ENCODE results near the gene ZFYVE21.

The ZFYVE21 gene

DNA sequence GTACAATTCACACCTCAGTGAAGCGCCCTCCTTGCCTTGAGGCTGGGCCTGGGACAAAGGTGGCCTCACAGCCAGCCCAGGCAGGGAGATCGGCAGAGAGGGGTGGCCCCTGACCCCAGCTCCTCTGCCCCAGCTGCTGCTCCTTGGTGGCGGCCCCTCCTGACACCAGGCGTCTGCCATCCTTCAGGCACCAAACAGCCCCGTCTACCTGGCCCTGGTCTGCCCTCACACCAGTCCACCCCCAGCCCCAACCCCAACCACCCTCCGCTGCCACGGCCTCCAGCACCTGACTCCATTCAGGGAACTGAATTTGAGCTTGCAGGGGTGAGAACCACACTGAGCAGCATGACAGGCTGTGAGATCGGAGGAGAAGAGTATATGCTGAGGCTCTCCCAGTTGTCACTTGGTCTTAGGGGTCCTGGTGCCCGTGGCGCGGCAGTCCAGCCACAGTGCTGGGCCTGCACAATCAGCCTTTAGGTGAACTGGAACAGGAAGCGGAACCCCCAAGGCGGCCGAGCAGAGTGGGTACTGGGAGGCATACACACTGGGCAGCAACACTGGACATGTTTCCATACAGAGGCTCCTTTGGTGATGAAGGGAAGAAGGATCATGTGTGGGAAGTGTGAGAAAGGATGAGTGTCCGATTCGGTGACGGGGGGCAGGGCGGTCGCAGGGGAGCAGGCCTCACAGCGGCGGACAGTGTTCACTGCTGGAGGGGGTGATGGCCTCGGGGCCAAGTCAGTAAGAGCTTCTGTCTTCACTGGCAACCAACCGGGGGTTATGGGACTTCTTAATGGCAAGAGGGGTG lies 18.7 kb downstream of the ZFYVE21 start:
- H3K4me3 ChIP-seq (ENCODE audit: low read depth, low read length): no peak overlapping the region
- no peak for DNase-seq (ENCODE audit: low read depth)

DNA sequence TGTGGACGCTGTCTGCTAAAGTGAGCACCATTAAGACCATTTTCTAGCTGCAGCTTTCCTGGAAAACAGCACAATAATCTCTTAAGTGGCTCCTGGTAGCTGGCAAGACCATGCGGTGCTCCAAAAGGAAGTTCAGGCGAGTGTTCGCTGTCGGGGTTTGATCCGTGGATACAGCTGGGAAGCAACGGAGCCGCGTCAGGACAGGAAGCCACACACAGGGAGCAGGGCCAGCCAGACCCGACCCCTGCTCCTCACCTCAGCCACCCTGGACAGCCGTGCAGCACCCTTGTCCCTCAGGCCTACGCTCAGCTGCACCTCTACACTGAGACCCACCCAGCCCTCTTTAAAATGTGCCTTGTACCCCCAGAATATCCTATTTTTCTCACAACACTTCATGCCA lies 19.4 kb downstream of the ZFYVE21 start:
- DNase-seq (ENCODE audit: low read depth): no peak
- no peak overlapping the region for H3K4me3 ChIP-seq (ENCODE audit: low read depth, low read length)

DNA sequence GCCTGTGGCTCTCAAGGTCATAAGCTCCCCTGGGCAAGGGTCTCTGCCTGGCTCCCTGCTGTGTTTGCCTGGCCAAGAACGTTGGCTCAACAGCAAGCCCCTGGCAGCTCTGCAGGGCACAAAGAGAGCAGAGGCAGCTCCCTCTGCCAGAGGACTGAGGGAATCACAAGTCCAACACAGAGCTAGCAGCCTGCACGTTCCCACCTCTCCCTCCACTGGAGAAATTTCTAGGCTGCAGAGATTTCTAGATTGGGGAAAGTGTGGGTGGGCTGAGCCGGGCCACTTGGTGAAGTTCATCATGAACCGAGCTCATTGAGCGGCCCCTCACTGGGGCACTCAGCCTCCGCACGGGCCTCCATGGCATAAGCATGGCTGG lies 19.8 kb downstream of the ZFYVE21 start:
- no peak for DNase-seq (ENCODE audit: low read depth)

DNA sequence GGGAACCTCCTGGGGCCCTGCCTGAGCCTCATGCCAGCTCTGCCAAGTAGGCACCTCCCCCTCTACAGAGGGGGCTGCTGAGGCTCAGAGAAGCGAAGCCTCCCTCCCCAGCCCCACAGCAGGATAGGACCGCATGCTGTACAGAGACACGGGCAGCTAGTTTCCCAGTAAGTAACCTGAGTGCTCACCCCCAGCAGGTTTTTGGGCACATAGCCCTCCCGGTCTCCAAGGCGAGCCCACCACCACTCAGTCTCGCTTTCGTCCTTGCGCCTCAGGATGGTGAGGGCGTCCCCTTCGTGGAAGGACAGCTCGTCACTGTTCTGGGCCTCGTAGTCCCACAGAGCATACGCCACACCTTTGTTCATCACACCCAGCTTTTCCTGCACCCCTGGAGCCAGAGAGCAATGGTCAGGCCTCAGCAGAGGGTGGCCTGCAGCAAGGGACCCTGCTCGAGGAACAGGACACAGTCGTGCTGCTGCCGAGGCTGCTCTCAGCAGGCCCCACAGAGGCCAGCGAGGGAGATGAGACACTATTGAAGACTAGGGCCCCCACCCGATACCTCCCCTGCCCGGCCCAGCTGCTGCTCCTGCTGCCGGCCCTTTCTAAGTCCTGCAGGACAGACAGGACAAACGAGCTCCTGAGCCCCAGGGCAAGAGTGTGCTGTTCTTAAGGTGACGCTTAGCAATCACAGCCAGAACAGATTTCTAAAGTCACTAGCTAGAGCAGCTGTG lies 20.4 kb downstream of the ZFYVE21 start:
- no peak overlapping the region for H3K4me3 ChIP-seq (ENCODE audit: low read depth, low read length)
- no peak for DNase-seq (ENCODE audit: low read depth)

More for the DNA sequence above, 19.8 kb downstream of the ZFYVE21 start:
- H3K4me3 ChIP-seq (ENCODE audit: low read depth, low read length): no peak overlapping the region

DNA sequence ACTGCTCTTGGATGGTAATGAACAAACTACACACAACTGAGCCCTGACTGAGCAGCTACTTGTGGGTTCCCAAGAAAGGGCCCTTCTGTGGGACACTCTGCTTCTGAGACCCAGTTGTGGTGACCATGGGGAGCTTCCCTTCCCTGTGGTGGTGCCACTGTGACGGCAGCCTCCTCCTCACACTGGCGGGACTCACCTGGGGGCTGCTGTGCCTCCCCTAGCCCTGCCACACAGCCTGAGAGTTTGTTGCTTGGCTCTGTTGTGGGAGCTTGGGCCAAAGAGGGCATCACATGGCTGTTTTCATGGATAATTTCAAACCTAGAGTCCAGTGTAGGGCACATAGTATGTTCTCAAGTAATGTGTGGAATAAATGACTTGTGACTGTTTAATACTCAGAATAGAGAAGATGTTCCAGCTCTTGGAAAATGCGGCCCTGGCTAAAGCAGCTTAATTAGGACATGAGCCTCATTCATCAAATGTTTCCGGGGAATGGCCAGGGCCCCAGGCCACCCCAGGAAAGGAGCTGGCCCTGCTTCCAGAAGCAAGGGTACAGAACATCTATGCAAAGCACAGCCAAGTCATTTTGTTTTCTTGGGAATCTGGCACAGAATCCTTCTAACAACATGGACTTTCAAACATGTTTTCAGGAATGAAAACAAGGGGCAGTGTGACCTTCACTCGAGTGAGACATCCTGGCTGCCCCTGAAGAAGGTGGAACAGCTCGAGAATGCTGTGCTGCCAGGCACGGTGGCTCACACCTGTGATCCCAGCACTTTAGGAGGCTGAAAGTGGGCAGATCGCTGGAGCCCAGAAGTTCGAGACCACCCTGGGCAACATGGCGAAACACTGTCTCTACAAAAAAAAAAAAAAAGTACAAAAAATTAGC lies 21.2 kb downstream of the ZFYVE21 start:
- DNase-seq (ENCODE audit: low read depth): no peak
- H3K4me3 ChIP-seq (ENCODE audit: low read depth, low read length): no peak overlapping the region

DNA sequence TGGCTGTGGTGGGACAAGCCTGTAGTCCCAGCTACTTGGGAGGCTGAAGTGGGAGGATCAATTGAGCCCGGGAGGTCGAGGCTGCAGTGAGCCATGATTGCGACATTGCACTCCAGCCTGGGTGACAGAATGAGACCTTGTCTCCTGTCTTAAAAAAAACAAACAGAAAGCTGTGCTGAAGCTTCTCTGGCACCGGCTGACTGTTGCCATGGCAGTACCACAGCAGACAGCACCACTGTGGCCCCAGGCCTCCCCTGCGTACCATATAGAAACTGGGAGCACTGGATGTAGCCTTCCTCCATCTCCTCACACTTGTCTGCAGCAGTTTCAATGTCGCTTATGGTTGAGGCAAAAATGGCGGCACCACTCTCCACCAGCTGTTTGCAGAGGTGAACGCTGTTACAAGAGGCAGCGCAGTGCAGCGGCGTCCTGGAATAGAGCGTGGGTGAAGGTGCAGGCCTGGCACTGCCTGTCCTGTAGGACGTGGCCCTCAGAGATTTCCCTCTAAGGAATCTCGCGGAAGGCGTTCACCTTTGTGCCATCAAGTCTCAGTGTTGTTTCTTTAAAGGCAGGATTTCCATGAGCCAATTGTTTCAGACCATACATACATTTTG lies 21.9 kb downstream of the ZFYVE21 start:
- no peak for DNase-seq (ENCODE audit: low read depth)
- H3K4me3 ChIP-seq (ENCODE audit: low read depth, low read length): no peak overlapping the region

DNA sequence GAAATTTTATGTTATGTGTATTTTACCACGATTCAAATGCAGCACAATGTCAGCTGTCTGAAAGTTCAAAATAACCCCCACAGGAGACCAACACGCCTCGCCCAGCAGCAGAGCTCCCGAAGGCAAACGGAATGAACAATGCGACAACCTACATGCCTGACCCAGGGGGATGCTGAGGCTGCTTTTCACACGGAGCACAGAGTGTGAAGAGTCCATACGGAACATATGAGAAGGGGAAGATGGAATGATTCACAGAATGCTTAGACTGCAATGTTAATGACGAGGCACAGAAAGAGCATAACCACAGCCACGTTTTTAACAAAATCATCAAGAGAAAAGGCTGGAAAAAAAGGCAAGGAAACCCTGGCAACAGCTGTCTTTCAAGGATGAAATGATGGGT lies 22.6 kb downstream of the ZFYVE21 start:
- H3K4me3 ChIP-seq (ENCODE audit: low read depth, low read length): no peak overlapping the region
- no peak for DNase-seq (ENCODE audit: low read depth)

DNA sequence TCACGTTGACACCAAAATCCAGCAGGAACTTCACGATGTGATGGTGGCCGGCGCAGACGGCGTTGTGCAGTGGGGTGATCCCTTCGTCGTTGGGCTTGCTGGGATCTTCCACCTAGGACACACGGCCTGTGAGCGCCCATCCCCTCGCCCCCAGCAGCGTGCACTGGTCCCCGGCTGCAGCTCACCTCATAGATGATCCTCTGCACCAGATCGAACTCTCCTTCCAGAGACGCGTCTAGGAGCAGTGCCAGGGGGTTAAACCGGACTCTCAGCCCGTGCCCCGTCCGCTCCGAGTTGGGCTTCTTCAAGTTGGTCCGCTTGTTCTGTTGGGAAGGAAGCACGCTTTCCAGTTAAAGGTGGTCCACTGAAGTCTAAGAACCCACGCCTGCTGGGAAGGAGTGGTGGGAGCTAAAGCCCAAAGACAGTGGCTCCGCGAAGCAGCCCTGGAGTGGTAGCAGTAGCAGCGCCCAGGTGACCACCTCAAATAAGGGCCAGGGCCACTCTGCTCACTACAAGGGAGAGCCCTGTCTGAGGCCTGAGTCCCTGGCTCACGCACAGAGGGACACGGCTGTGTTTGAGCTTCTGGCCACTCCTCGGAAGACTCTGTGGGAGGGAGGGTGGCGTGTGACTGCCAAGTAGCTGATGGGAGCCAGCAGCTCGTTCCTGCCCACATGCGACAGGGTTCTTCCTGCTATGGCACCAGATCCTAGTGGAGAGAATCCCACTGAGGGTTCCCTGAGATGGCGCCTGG lies 23.3 kb downstream of the ZFYVE21 start:
- DNase-seq (ENCODE audit: low read depth): no peak
- H3K4me3 ChIP-seq (ENCODE audit: low read depth, low read length): no peak overlapping the region

DNA sequence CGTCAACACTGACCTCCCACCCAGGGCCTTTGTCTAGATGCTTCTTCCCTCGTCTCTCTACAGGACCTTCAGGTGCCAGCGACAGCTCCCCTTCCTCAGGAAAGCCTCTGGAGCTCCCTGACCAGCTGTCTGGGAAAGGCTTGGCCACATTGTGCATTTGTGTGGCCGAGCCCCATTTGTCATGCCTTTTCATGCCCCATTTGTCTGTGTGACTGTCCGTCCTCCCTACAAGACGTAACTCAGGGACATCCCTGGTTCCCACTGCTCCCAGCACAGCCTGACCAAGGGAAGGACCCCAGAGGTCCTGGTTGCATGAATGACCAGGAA lies 23.8 kb downstream of the ZFYVE21 start:
- no peak for DNase-seq (ENCODE audit: low read depth)
- no peak overlapping the region for H3K4me3 ChIP-seq (ENCODE audit: low read depth, low read length)

DNA sequence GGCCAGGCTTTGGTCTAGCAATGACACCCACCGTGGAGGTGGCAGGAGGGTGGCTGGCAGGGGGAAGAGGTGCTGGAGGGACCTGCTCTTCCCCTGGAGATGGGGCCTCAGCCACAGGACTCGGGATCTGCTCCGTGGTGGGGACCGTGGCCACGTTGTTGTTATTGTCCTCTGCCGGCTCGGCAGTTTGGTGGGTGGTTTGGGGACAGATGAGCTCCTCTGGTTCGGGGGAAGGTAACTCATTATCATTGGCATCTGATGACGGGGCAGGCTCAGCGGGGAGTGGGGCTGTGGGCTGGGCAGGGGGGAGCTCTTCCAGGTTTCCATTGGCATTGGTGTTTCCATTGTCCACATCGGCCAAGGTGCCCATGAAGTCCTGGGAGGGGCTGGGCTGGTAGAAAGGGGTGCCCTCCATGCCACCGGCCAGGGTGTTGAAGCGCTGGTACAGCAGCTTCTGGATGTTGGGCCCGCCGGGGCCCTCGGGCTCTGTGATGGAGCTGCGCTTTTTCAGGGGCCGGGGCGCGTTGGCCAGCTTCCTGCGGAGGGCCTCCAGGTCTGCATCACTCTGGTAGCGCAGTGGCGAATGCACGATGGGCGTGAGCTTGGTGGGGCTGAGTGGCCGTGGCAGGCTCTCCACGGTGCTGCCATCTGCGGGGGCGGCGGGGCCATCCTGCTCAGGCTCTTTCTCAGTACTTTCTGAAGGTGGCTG lies 24.3 kb downstream of the ZFYVE21 start:
- DNase-seq (ENCODE audit: low read depth): no peak
- no peak overlapping the region for H3K4me3 ChIP-seq (ENCODE audit: low read depth, low read length)

DNA sequence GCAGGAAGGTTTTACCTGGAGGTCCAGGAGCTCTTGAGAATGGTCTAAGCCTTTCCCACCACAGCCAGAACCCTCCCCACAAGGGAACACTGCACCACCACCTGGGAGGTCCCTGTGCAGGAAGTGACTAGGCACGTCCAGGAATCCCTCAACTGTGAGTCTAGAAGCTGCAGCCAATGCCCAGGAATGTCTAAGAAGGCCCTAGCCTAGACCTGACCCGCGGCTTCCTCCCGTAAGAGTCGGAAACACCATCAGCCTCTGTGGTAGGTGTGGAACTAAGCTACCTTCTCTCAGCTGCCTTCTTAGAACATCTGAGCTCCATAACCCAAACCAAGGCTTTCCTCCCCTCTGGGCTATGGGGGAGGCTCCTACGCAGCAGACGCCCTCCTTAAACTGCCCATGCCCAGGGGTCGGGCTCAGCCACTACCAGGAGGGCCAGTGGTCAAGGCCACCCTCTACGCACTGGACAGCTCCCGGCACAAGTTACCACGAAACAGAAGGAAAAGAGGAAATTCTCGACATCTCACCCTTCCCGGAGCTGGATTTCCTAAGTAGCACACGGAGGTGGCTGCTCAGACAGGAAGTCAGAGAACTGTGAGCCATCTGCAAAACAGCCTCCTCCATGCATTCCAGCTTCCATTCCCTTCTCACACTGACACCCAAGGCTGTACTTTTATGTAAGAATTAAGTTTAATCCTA lies 25.5 kb downstream of the ZFYVE21 start:
- H3K4me3 ChIP-seq (ENCODE audit: low read depth, low read length): no peak overlapping the region
- no peak for DNase-seq (ENCODE audit: low read depth)

DNA sequence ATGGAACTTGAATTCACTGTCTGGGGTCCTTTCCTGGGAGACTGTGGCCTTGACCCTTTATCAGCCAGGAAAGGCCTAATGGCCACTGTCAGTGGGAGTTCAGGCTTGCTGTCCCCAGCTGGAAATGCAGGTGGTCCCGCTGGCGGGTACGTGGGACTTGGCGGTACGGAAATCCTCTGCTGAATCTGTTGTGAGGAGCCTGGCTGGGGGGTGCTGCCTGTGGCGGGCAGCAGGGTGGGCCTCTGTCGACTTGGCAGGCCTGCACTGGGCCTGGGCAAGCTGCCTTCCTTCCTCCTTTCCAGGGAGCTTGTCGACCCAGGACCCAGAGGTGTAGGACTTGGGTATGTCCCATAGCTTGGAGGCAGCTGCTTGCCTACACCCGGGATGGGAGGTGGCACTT lies 26.3 kb downstream of the ZFYVE21 start:
- no peak overlapping the region for H3K4me3 ChIP-seq (ENCODE audit: low read depth, low read length)
- DNase-seq (ENCODE audit: low read depth): no peak

DNA sequence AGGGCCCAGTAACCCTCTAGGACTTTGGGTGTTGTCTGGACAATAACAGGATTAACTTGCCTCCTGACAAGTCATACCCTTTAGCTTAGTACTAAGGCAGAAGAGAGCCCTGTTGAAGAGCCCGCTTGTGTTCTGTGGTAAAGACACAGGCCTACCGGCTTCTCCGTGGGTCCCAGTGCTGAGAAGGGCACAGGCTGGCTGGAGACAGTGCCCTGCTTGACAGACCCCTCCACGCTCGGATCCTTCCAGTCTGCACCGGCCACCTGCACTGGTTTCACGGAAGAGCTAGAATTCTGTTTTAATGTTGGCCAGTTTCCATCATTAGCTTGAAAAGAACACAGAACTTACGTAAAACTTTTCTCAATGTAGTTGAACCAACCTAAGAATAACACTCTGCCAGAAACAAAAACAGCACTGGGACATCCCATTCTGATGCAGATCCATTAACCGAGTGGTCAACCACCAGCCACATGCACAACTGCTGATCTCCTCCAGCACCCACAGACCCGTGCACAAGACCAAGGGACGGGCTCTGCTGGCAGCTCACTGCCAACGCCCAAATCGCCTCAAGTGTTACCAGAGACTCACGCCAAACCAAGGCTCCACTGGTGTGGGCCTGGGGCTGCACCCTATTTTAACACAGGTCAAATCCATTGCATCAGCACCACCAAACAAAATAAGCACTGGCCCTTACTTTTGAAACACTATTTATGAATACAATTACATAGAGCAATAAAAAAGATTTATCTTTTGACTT lies 27.1 kb downstream of the ZFYVE21 start:
- no peak for DNase-seq (ENCODE audit: low read depth)
- H3K4me3 ChIP-seq (ENCODE audit: low read depth, low read length): no peak overlapping the region

DNA sequence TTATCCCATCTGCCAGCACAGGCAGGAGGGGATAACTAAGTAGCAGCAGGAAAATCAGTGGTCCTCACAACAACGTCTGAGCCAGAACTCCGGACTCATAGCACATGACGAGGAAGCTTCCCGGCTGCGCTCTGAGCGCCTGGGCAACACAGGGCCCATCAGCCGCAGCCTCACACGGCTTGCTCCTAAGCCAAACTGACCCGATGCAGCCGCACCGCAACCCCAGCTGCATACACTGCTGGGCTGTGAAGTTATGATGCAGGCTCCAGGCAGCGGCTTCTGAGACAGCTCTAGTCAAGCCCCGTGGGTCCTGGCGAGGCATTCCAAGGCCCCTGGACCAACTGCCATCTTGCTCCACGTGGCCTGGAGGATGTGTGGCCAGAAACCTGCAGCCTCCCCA lies 28.1 kb downstream of the ZFYVE21 start:
- no peak overlapping the region for H3K4me3 ChIP-seq (ENCODE audit: low read depth, low read length)

DNA sequence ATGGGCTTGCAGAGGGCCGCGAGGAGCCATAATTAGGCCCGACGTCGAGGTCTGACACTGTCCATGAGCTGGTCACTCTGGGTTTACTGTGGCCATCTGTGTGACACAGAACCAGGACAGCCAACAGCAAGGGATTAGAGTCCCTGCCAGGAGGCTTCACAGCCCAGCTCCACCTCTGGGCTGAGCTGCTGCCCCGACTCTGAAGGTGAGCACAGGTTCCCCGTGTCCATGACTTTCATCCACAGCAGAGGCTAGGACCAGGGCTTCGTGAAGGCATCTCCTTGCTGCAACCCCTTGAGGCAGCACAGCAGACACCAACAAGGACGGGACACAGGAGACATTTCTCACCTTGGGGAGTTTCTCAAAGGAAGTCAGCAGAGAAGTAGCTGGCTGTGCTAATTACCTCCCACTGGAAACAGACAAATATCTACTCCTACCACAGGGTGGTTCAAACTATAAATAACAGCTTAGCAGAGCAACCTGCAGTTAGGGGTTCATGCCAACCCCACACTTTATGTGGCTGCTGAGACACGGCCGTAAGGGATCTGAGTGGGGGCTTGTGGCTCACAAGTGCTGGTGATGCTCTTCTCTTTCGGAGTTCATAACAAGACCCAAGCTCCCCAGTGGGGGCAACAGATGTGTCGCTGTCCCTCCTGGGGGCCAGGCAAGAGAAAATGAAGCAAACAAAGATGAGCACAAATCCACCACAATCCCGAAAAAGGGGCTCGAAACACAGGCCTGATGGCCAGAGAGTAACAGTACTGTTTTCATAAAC lies 29.2 kb downstream of the ZFYVE21 start:
- DNase-seq (ENCODE audit: low read depth): no peak
- no peak overlapping the region for H3K4me3 ChIP-seq (ENCODE audit: low read depth, low read length)

More for the DNA sequence above, 28.1 kb downstream of the ZFYVE21 start:
- no peak for DNase-seq (ENCODE audit: low read depth)

DNA sequence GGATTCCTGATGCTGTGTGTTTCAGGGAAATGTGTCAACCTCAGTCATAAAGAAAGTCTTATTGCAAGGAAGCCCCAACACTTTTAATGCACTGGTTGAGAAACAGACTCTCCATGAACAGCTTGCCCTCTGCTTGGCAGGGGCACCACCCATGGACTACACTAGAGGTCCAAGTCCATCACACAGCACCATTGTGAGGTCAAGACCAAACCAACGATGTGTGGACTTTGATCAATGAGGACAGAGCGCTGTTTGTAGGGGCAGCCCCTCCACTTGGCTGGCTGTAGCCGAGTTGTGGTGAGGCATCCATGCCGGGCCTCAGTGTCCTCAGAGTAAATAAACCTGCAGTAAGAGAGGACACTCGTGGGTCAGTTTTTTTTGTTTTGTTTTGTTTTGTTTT lies 29.8 kb downstream of the ZFYVE21 start:
- no peak overlapping the region for H3K4me3 ChIP-seq (ENCODE audit: low read depth, low read length)
- no peak for DNase-seq (ENCODE audit: low read depth)

DNA sequence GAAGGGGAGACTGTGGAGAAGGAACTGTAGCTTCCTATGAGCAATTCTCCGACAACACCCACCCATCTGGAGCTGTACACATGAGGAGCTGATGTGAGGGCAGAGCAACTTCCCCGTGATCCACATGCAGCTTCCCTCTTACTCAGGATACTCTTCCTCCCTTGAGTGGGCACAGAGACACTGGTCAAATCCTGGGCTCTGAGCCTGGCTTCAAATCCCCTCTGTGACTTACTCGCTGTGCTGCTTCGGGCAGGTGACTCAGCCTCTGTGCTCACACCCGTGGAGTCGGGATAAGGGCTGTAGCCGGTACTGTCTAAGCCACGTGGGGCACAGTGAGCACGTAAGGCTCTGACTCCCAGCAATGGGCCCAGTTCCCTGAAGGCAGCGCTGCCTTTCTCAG lies 31.1 kb downstream of the ZFYVE21 start:
- peak; percentile 14 for DNase-seq (ENCODE audit: low read depth)
- no peak overlapping the region for H3K4me3 ChIP-seq (ENCODE audit: low read depth, low read length)

Data from skeletal muscle cell (primary cell).